CD4-positive, alpha-beta T cell treated with Interleukin-6 for 4 hours (primary cell): ENCODE measurements around the gene ENGASE.

Experiments
- DNase-seq: peaks from one replicate; pipeline ENCODE4 v3.0.0-alpha.2; 2020; ENCODE audit warnings: mixed read lengths

Gene ENGASE

DNA sequence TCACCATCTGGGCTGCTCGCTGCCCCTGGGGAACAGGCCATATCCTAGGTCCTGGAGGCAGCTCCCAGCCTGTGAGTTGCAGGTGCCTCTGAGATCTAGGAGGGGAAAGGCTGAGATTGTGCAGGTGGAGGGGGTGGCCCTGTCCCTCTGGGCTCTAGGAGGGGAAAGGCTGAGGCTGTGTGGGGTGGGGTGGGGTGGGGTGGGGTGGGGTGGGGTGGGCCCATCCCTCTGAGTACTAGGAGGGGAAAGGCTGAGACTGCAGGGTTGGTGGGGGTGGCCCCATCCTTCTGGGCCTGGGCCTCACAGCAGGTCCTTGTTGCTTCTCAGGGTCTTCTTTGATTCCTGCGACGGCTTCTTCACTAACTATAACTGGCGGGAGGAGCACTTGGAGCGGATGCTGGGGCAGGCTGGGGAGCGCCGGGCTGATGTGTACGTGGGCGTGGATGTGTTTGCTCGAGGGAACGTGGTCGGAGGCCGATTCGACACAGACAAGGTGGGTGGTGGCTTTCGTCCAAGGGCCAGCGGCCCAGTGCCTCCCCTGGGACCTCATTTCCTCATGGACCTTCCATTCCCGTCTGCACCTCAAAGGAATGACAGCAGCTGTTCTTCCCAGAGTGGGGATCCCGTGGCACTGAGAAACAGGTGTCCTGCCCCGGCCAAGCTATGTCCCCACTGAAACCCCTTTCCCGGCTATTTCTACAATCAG is 7.1 kb downstream of the ENGASE start:
- no peak for DNase-seq

DNA sequence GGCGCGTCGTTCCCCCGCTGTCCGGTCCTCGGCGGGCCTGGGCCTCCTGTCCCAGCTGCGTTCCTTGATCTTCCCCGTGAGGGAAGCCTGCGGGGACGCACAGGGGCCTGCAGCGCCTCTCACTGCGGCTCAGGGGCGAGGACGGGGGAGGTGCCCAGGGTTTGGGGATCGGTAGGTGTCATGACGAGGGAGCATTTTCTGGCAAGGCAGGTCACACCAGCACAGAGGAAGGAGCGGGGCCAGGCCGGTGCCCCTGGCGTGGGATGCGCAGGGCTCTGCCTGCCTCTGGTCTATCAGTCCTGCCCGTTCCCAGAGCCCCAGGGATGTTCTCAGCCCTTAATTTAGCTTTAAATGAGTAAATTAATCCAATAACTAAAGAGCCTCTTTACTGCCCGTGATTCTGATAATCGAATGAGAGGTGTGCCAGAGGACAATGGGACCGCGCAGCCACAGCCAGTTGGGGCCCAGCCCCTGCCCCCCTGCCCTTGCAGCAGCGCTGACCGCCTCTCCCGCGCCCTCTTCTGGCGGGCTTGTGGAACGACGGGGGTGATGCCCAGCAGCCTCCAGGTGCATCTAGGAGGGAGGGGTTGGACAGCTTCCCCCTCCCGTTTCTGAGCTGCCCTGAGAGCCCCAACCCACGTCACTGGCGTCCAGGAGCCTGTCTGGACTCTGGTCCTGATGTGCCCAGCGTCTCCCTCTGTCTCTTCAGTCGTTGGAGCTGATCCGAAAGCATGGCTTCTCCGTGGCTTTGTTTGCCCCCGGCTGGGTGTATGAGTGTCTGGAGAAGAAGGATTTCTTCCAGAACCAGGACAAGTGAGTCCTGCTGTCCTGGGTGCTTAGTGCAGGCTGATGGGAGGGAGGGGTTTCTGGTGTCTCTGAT is 7.9 kb downstream of the ENGASE start:
- peak; percentile 66 for DNase-seq

DNA sequence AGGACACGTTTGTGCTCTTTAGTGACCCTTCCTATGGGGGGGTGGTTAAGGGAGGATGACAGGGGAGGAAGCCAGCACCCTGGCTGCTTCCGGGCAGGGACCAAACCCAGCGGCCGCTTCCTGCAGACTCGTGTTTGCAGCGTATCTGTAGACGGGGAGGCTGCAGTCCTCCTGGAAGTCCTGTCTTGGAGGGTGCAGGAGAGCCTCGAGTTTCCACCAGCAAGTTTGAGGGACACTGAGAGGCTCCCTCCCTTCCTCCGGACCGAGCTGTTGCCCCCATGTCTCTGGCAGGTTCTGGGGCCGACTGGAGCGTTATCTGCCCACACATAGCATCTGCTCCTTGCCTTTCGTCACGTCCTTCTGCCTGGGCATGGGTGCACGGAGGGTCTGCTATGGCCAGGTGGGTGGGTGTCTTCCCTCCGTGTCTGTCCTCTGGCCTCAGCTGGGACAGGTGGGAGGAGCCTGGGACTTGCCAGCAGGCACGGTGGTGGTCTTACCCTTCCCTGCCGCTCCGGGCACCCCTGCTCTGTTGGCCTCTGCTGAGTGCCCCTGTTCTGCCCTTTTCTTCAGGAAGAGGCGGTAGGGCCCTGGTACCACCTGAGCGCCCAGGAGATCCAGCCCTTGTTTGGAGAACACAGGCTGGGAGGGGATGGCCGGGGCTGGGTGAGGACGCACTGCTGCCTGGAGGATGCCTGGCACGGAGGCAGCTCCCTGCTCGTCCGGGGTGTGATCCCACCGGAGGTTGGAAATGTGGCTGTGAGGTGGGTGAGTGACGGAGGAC is 8.8 kb downstream of the ENGASE start:
- no peak for DNase-seq

DNA sequence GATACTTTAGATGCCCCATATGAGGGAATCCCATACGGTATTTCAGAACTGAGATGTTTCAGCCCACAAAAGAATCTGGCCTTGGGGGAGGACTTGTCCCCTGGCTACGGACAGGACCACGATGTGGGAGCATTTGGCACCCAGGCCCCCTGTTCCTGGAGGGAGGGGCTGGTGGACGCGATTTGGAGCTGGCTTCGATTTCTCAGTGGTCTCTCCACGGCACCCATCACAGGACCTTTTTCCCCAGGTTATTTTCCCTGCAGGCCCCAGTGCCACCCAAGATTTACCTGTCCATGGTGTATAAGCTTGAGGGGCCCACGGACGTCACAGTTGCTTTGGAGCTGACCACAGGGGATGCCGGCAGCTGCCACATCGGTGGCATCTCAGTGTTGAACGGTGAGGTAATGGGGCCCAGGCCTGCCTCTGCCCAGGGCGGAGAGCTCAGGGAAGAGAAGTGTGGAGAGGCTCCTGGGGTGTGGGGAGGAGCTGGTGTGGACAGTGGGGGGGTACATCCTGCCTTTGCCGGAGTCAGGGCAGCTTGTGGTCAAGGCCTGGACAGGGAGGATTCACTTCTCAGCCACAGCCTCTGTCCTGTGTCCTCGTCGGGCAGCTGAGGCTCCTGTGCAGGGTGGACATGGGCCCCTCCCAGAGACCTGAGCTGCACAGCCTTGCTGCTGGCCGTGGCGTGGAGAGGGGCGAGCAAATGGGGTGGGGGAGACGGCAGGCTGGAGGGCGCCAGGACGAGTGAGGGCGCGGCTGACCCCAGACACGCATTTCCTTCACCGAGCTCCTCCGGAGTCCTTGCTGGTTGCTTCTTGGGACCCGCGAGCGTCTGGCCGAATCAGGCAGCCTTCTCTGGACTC is 9.9 kb downstream of the ENGASE start:
- no peak for DNase-seq

DNA sequence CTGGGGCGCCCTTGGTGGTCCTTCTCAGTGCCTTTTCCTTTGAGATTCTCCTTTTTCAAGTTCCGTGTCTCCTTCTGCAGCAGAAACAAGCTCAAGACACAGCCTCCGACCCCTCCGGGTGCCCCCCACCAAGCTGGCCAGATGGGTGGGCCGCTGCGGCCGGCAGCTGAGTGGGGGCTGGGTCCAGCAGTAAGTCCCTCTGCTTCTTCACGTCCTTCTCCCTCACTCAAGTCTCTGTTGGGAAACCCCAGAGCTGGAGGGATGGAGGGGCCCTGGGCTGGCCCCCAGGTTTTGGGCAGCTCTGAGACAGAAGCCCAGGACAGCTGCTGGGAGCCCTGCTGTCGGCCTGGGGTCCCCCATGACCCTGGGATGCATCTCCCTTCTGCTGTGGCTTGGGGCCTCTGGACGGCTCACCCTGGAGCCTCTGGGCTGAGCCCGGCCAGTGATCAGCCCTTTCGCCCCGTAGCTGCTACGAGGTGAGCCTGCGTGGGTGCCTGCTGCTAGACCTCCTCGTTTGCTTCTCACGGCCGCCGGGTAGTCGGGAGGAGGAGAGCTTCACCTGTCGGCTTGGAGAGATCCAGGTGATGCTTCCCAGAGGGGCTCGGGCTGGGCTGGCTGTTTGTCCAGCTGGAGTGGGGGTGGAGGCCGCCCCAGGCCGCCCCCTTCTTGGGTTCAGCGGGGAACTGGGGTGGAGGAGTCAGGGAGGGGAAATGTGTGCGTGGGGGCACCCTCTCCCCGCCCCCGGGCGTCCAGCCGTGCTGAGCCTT is 10.7 kb downstream of the ENGASE start:
- no peak for DNase-seq

DNA sequence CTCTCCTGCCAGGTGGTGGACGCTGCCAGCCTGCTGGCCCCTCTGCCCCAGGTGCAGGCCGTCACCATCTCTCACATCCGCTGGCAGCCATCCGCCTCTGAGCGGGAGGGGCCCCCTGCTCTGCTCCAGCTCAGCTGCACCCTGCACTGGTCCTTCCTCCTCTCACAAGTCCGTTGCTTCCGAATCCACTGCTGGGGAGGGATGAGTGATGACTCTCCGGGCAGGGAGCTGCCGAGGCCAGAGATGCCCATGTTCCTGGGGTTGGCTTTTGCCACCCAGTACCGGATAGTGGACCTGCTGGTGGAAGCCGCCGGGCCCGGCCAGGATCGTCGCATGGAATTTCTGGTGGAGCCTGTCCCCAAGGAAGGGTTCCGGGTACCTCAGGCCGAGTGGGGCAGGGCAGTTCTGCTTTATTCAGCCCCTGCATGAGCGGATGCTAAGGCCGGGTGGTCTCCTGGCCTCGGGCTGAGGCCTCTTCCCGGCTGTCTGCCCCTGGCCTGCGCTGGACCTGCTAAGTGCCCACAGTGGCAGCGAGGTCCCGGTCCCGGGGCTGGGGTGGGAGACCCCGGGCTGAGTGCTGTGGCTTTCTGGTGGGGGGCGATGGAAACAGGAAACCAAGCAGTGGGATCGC is 11.4 kb downstream of the ENGASE start:
- DNase-seq: no peak

DNA sequence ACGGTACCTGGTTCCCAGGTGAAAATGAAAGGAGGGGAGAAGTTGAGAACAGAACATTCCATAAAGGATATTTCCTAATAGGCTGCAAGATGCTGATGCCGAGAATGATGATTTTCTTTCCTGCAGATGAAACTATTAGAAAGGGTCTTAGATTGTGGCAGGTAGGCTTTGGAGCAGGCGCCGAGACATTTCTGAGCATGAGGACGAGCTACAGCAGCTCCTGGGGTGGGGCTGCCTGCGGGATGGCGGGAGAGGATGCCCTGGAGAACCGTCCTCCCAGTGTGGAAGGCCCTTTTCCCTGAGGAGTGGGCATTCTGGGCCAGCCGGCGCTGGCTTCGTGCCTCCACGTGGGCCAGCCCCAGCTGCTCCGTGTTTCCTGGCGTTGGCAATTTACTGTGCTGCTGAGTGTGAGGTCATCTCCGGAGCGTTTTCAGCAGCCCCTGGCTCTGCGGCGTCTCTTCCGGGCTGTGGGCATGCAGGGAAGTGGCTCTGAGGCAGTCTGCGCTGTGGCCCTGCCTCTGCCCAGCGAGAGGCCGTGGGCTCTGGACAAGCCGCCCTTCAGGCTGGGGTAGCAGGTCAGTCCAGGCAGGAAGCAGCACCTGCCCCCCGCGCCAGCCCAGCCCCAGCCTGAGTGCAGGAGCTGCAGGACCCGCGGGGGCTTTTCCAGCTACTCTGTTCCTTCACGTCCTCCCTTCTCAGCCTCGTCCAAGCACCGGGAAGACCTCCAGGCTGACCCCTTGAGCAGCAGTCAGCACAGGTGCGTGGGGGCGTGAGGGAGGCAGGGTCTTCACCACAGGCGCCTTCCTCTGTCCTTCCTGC is 12.2 kb downstream of the ENGASE start:
- DNase-seq: no peak

DNA sequence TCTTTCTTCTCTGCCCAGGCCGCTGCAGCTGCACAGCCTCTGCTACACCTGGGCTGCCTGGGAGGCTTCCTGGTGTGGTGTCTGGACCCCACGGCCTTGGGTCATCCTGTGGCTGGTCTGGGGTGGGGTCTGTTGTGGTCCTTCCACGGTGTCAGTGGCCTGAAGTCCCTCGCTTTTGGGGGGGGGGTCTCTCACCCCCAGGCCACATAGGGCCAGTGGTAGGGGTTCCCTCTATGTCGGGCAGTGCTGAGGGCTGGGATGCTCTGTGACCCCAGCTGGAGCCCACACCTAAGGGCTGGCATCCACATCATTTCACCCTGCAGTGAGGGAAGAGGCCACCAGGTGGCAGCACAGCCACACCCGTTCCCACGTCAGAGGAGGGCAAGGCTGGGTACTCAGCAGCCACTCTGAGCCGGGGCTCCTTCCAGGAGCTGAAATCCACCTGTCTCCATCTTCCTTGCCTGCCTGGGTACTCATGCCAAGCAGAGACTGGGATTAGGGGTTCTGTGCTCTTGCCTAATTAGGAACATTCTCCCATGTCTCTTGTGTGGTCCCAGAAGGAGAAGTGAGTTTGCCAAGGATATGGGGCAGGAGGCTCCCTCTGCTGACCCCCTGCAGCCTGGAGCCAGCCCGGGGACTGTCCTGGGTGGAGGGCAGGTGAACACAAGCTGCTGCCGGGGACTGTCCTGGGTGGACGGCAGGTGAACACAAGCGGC is 13.0 kb downstream of the ENGASE start:
- peak; percentile 79 for DNase-seq

DNA sequence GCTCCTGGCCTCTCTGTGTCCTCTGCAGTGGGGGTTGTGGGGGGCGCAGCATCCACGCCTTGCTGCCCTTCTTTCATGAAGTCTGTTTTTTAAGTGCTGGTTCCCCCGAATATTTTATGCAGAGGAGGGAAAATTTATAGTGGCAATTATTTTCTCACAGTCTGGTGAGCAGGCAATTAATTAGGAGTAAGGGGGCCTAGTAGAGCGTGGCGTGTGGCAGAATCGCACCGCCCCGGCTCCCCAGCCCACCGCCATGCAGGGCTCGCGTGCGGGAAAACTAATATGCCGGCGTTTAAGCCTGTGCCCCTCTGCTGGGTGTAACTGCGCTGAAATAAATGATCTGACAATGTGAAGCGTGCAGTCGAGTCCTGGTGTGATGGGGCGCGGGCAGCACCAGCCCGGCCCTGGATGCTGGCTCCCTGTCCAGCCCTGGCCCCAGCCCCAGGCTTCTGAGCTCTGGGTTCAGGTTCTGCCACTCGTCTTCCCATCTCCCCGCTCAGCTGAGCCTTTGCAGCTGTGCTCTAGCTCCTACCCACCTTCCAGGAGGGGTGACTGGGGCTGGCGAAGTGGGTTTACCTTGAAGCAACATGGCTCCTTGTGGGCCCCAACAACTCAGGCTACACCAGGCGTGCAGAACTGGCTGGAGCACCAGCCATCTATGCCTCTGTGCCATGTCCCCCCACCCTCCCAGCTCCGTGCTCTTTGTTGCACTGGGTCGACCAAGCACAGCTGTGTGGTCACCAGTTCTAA is 13.8 kb downstream of the ENGASE start:
- DNase-seq: no peak

GRCh38 chr17:79088997-79089328 is 14.3 kb downstream of the ENGASE start:
- DNase-seq: no peak

DNA sequence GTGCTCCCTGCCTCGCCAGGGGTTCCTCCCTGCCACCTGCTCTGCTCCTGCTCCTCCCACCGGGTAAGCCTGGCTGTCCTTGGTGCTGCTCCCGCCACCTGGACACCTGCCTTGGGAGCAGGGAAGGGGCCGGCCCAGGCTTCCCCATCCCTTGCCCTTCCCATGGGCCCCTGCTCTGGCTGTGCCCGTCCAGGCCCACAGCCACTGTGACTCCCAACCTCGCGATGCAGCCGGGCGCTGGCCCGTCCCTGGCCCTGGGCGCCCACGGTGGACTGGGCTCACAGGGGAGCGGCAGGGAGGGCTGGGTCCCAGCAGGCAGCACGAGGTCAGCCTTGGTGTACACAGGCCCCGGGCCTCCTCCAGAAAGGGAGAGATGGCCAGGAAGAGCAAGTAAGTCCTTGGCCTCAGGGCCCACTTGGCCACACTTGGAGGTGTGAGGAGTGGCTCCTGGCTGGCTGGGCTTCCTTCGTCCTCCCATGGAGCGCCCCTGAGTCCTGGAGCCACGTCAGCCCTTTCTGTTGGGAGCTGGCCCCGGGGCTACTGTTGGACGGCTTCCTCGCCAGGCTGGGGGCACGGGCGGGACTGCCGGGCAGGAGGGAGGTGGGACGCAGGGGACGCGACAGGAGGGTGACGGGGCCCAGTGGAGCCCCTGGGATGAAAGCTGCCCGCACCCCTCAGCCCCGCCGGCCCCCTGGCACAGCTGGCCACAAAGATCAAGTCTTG is 15.3 kb downstream of the ENGASE start:
- no peak for DNase-seq

DNA sequence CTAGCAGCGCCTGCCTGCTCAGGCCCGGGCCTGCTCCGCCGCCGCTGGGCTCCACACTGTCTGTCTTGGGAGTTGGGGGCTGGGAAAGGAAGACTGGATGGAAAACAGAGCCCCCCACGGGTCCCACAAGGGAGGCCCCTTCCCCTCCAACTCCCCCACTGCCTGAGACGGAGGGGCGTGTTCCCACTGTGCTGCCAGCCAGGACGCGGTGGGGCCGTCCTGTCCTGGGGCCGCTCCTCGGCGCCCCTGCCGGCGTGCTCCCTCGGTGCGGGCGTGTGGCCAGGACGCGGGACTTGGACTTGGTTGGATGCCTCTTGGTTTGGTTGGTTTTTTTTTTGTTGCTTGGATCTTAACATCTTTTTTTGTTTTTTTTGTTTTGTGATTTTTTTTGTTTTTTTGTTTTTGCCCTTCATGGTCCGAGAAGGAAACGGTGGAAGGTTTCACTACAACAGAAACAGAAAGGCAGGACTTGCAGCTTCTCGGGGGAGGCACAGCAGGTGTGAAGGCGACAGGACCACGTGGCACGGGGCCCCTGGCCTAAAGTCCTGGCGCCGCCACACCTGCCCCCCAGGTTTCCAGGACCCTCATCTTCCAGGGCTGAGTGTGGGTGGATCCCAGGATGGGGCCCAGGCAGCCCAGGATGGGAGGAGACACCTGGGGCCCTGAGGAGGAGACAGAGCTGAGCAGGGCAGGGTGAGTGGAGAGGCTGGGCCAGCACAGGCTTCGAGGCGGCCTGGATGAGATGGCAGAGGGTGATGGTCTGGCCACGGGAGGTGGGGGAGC is 16.0 kb downstream of the ENGASE start:
- no peak for DNase-seq

DNA sequence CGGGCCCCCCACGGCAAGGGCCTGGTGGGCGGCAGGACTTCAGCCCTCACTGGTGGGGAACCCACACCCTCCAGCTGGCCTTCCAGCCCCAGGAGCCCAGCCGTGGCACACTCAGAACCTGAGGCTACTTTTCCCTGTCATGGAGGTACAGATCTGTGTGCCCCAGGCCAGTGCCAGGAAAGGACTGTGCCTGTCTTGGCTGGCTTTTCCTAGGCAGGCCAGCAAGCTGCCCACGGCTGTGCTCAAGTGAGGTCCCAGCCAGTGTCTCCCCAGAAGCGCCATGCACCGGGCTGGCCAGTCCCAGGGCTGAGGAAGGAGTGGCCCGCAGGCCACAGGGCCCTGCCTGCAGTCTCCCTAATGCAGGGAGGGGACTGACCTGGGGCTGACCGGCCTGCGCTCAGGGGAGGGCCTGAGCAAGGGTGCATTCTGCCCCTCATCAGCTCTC is 16.6 kb downstream of the ENGASE start:
- DNase-seq: no peak

GRCh38 chr17:79092567-79092966 is 17.9 kb downstream of the ENGASE start:
- no peak for DNase-seq

DNA sequence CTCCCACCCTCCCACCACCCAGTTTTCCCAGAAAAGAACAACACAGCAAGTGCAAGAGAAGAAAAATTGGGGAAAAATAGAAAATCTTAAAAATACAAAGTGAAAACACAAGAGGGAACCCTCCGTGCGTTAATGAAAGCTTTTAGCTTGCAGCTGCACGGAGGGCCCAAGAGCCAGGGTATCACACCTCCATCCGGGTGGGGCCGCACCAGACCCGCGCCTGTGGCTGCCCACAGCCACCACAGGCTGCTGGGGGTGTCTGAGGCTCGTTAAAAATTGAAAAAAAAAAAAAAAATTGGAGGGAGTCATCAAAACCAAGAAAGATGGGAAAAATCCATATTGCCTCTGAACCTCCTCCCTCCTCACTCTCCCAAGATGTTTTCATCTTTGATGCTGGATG is 18.6 kb downstream of the ENGASE start:
- no peak for DNase-seq

DNA sequence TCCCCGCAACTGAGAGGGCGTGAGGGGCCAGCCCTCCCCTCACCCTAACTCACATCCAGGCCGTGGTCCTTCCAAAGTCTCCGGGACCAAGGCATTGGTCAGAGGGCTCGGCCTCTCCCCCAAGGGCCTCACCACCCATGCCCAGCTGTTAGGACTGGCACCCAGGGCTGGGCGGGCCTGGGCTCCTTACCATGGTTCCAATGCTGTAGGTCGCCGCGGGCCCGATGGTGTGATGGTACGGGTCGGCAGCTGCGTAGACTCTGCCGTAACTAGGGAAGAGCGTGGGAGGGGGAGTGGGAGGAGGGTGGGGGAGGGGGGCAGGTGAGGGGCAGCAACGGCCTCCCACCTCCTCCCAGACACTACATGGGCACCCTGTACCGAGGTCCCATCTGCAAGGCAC is 19.6 kb downstream of the ENGASE start:
- DNase-seq: no peak

- DNase-seq: no peak
Observed at GRCh38 chr17:79095345-79096055, 20.9 kb downstream of the ENGASE start.
